Measurements from ENCODE around the gene FAF2.

Gene FAF2

GRCh38 chr5:176414704-176415103 lies 33.5 kb upstream of the FAF2 start:
- TF ChIP-seq EZH2 (IDR thresholded peaks at IDR 0.05; ENCODE audit: borderline replicate concordance, low read depth, low read length, severe bottlenecking): no peak
- TF ChIP-seq CTCF (IDR thresholded peaks at IDR 0.05; ENCODE audit: borderline replicate concordance, extremely low read depth, low read length, poor library complexity, severe bottlenecking): no peak
- H3K4me1 ChIP-seq (ENCODE audit: insufficient read depth, low read length): peaks cover 38% of the 10 kb centered on the region
- H3K36me3 ChIP-seq (ENCODE audit: insufficient read depth, low read length): peaks cover 22% of the 10 kb centered on the region
- H2AFZ ChIP-seq (ENCODE audit: low read depth, low read length): no peak overlapping the region
- no peak for ATAC-seq (ENCODE audit: insufficient read depth, low read depth)
- H3K27me3 ChIP-seq (ENCODE audit: insufficient read depth, low read length, poor library complexity): no peaks in the 10 kb centered on the region
- no peak for DNase-seq
- H4K20me1 ChIP-seq (ENCODE audit: insufficient read depth, low read length): peaks cover 20% of the 10 kb centered on the region; the same call in 1 of the 2 replicates
- peaks cover 44% of the 10 kb centered on the region for H3K79me2 ChIP-seq (ENCODE audit: insufficient read depth, low read length)
- no peaks in the 10 kb centered on the region for H3K9me3 ChIP-seq (ENCODE audit: insufficient read depth, low read length, severe bottlenecking)
- H3K9ac ChIP-seq (ENCODE audit: low read depth, low read length): peak overlapping the region; percentile 97
- peak overlapping the region in 1 of 2 experiments; percentile 83; a peak in 1 of 4 replicates for H3K4me3 ChIP-seq (ENCODE audit: low read depth in 1 of 2, low read length in 2 of 2)
- 0 out of 2 replicates have a peak overlapping the region, but pooled peaks have one; percentile 10 for H3K27ac ChIP-seq (ENCODE audit: low read length)
- H3K4me2 ChIP-seq (ENCODE audit: insufficient read depth, low read length): peak overlapping the region; percentile 96

GRCh38 chr5:176415240-176415951 lies 32.8 kb upstream of the FAF2 start:
- ATAC-seq (ENCODE audit: insufficient read depth, low read depth) (peak; percentile 4; the same call in 1 of the 3 replicates), DNase-seq (peak; percentile 12)
- Histone ChIP-seq H3K9me3 (ENCODE audit: insufficient read depth, low read length, severe bottlenecking) (no peaks in the 10 kb centered on the region), H3K4me1 (ENCODE audit: insufficient read depth, low read length) (peaks cover 38% of the 10 kb centered on the region), H2AFZ (ENCODE audit: low read depth, low read length) (peak overlapping the region; percentile 91), H3K4me2 (ENCODE audit: insufficient read depth, low read length) (peak overlapping the region; percentile 96), H3K27ac (ENCODE audit: low read length) (peak overlapping the region; percentile 82), H3K36me3 (ENCODE audit: insufficient read depth, low read length) (peaks cover 15% of the 10 kb centered on the region), H3K9ac (ENCODE audit: low read depth, low read length) (peak overlapping the region; percentile 97), H4K20me1 (ENCODE audit: insufficient read depth, low read length) (peaks cover 18% of the 10 kb centered on the region; the same call in 1 of the 2 replicates), H3K79me2 (ENCODE audit: insufficient read depth, low read length) (peaks cover 44% of the 10 kb centered on the region), H3K27me3 (ENCODE audit: insufficient read depth, low read length, poor library complexity) (no peaks in the 10 kb centered on the region), H3K4me3 (ENCODE audit: low read depth in 1 of 2, low read length in 2 of 2) (peak overlapping the region; percentile 83 to 99)
- TF ChIP-seq CTCF (IDR thresholded peaks at IDR 0.05; ENCODE audit: borderline replicate concordance, extremely low read depth, low read length, poor library complexity, severe bottlenecking): no peak
- no peak for TF ChIP-seq EZH2 (IDR thresholded peaks at IDR 0.05; ENCODE audit: borderline replicate concordance, low read depth, low read length, severe bottlenecking)

- peak within 1 kb of the TSS; percentile 83 to 99 for H3K4me3 ChIP-seq (ENCODE audit: low read depth in 1 of 2, low read length in 2 of 2)
- peaks cover 41% of the 10 kb centered on the region for H3K79me2 ChIP-seq (ENCODE audit: insufficient read depth, low read length)
- DNase-seq: peak; percentile 89
- peak within 1 kb of the TSS; percentile 91 for H2AFZ ChIP-seq (ENCODE audit: low read depth, low read length)
- H3K4me2 ChIP-seq (ENCODE audit: insufficient read depth, low read length): peak within 1 kb of the TSS; percentile 96
- H3K27ac ChIP-seq (ENCODE audit: low read length): peak within 1 kb of the TSS; percentile 82
- peak within 1 kb of the TSS; percentile 97 for H3K9ac ChIP-seq (ENCODE audit: low read depth, low read length)
- H4K20me1 ChIP-seq (ENCODE audit: insufficient read depth, low read length): peaks cover 14% of the 10 kb centered on the region; the same call in 1 of the 2 replicates
- no peaks in the 10 kb centered on the region for H3K27me3 ChIP-seq (ENCODE audit: insufficient read depth, low read length, poor library complexity)
- H3K36me3 ChIP-seq (ENCODE audit: insufficient read depth, low read length): peaks cover 6% of the 10 kb centered on the region; the same call in 1 of the 2 replicates
- peak; percentile 92 for TF ChIP-seq CTCF (IDR thresholded peaks at IDR 0.05; ENCODE audit: borderline replicate concordance, extremely low read depth, low read length, poor library complexity, severe bottlenecking)
- no peak for TF ChIP-seq EZH2 (IDR thresholded peaks at IDR 0.05; ENCODE audit: borderline replicate concordance, low read depth, low read length, severe bottlenecking)
- no peaks in the 10 kb centered on the region for H3K9me3 ChIP-seq (ENCODE audit: insufficient read depth, low read length, severe bottlenecking)
- peak; percentile 96 for ATAC-seq (ENCODE audit: insufficient read depth, low read depth)
- H3K4me1 ChIP-seq (ENCODE audit: insufficient read depth, low read length): peaks cover 38% of the 10 kb centered on the region
Observed at GRCh38 chr5:176415952-176416924, 31.9 kb upstream of the FAF2 start, which contains the start of gene CLTB. TSS of gene CLTB (minus strand) at chr5:176416539. CDS start at chr5:176416363, 176 bp downstream.
